Thymus (tissue), 11 donors: ENCODE data around the gene TRAPPC12. TPM values are rescaled to one million over a fixed set of nuclear protein-coding genes. Genes with fewer than 3 reads are reported as not detected.

Experiments used
- DNase-seq, 9 donors: peaks; one replicate each; pipeline ENCODE4 v3.0.0-alpha.2; 2013; ENCODE audit warnings: low spot score in 9 of 9, low read depth in 6 of 9, missing footprints in 1 of 9
- H3K27ac ChIP-seq, 2 donors: one replicate each; pipeline ENCODE4 v1.5.1; 2013; ENCODE audit warnings: control low read depth in 1 of 2, low read depth in 1 of 2, low read length in 1 of 2, mild to moderate bottlenecking in 1 of 2, moderate library complexity in 1 of 2
- H3K27me3 ChIP-seq, 2 donors: one replicate each; pipeline ENCODE4 v1.5.1; 2013; ENCODE audit warnings: low read length in 1 of 2; ENCODE audit not compliant: control insufficient read depth in 2 of 2, insufficient read depth in 1 of 2
- H3K36me3 ChIP-seq, 2 donors: one replicate each; pipeline ENCODE4 v1.5.1; 2013; ENCODE audit warnings: low read length in 1 of 2, mild to moderate bottlenecking in 1 of 2, moderate library complexity in 1 of 2; ENCODE audit not compliant: control insufficient read depth in 2 of 2, insufficient read depth in 2 of 2
- H3K4me1 ChIP-seq, 2 donors: one replicate each; pipeline ENCODE4 v1.5.1; 2013; ENCODE audit warnings: low read length in 2 of 2; ENCODE audit not compliant: control insufficient read depth in 2 of 2, insufficient read depth in 2 of 2
- H3K4me3 ChIP-seq, 2 donors: one replicate each; pipeline ENCODE4 v1.5.1; 2013; ENCODE audit warnings: low read length in 2 of 2, control low read depth in 1 of 2, mild to moderate bottlenecking in 1 of 2
- H3K9me3 ChIP-seq, 2 donors: one replicate each; pipeline ENCODE4 v1.5.1; 2013; ENCODE audit warnings: low read length in 1 of 2, mild to moderate bottlenecking in 1 of 2; ENCODE audit not compliant: control insufficient read depth in 2 of 2, insufficient read depth in 1 of 2
- WGBS: extraction: QIAGEN DNeasy Blood & Tissue Kit; methylation state at CpG from one replicate; pipeline ENCODE4 v1.1.7; 2013; 5-methylcytosine and 5-hydroxymethylcytosine counted together
- polyA plus RNA-seq: library from polyadenylated mRNA; stranded (reverse); fragments of 200-250 nt; gene quantifications from one replicate; pipeline ENCODE4 v1.2.3, GENCODE V29; 2013
- total RNA-seq: library from RNA; stranded (reverse); fragments of 120-200 nt; gene quantifications from one replicate; pipeline ENCODE4 v1.2.4, GENCODE V29; 2013
- donor health status: healthy.

The TRAPPC12 gene
- total and polyA plus RNA-seq, 2 donors: 41.8 to 136 TPM

- Histone ChIP-seq H3K36me3 (peaks cover 53 to 66% of the 10 kb centered on the region in 2 donors), H3K4me1 (peaks cover 0 to 2% of the 10 kb centered on the region in 2 donors), H3K27ac (no peak overlapping the region), H3K4me3 (no peak overlapping the region), H3K27me3 (no peaks in the 10 kb centered on the region), H3K9me3 (peaks cover 0 to 1% of the 10 kb centered on the region in 2 donors)
- DNase-seq: no peak
- WGBS: 93% methylated on average over 19 of the region's 19 CpGs
These were observed 42.1 kb downstream of the TRAPPC12 start for GRCh38 chr2:3421580-3421979.

GRCh38 chr2:3422161-3422779, 42.8 kb downstream of the TRAPPC12 start:
- 89% methylated on average over 16 of the region's 16 CpGs for WGBS

GRCh38 chr2:3423492-3424170, 44.1 kb downstream of the TRAPPC12 start:
- no peak overlapping the region for H3K4me3 ChIP-seq
- peaks cover 58 to 64% of the 10 kb centered on the region in 2 donors for H3K36me3 ChIP-seq
- H3K9me3 ChIP-seq: no peaks in the 10 kb centered on the region
- DNase-seq: peak; percentile 18 to 72 (median 50)
- no peak overlapping the region for H3K27ac ChIP-seq
- H3K27me3 ChIP-seq: no peaks in the 10 kb centered on the region
- H3K4me1 ChIP-seq: peaks cover 0 to 2% of the 10 kb centered on the region in 2 donors
- WGBS: 76% methylated on average over 19 of the region's 19 CpGs

More at GRCh38 chr2:3422161-3422779, 42.8 kb downstream of the TRAPPC12 start:
- Histone ChIP-seq H3K27me3 (no peaks in the 10 kb centered on the region), H3K4me1 (peaks cover 0 to 2% of the 10 kb centered on the region in 2 donors), H3K27ac (no peak overlapping the region), H3K9me3 (no peaks in the 10 kb centered on the region), H3K4me3 (no peak overlapping the region), H3K36me3 (peaks cover 55 to 69% of the 10 kb centered on the region in 2 donors)
- DNase-seq: no peak

GRCh38 chr2:3424171-3424795, 44.8 kb downstream of the TRAPPC12 start:
- 97% methylated on average over 9 of the region's 9 CpGs for WGBS
- Histone ChIP-seq H3K27ac (no peak overlapping the region), H3K27me3 (no peaks in the 10 kb centered on the region), H3K4me1 (peaks cover 0 to 2% of the 10 kb centered on the region in 2 donors), H3K4me3 (no peak overlapping the region), H3K9me3 (no peaks in the 10 kb centered on the region), H3K36me3 (peaks cover 60 to 61% of the 10 kb centered on the region in 2 donors)
- no peak for DNase-seq

- WGBS: 97% methylated on average over 14 of the region's 14 CpGs
- Histone ChIP-seq H3K27ac (no peak overlapping the region), H3K27me3 (no peaks in the 10 kb centered on the region), H3K4me1 (peaks cover 0 to 2% of the 10 kb centered on the region in 2 donors), H3K4me3 (no peak overlapping the region), H3K9me3 (no peaks in the 10 kb centered on the region), H3K36me3 (peaks cover 55 to 59% of the 10 kb centered on the region in 2 donors)
- DNase-seq: no peak
These were observed 47.1 kb downstream of the TRAPPC12 start for GRCh38 chr2:3426615-3427014.

GRCh38 chr2:3427272-3427671, 47.8 kb downstream of the TRAPPC12 start:
- Histone ChIP-seq H3K9me3 (no peaks in the 10 kb centered on the region), H3K36me3 (peaks cover 50 to 53% of the 10 kb centered on the region in 2 donors), H3K4me3 (no peak overlapping the region), H3K27ac (no peak overlapping the region), H3K27me3 (no peaks in the 10 kb centered on the region), H3K4me1 (no peaks in the 10 kb centered on the region)
- 96% methylated on average over 6 of the region's 6 CpGs for WGBS
- no peak for DNase-seq

- Histone ChIP-seq H3K4me3 (no peak overlapping the region), H3K27ac (no peak overlapping the region), H3K9me3 (no peaks in the 10 kb centered on the region), H3K27me3 (no peaks in the 10 kb centered on the region), H3K4me1 (no peaks in the 10 kb centered on the region), H3K36me3 (peaks cover 46 to 48% of the 10 kb centered on the region in 2 donors)
- 98% methylated on average over 10 of the region's 10 CpGs for WGBS
- DNase-seq: no peak
These were observed 49.1 kb downstream of the TRAPPC12 start for GRCh38 chr2:3428577-3428976.

GRCh38 chr2:3429066-3429610, 49.6 kb downstream of the TRAPPC12 start:
- DNase-seq: no peak
- Histone ChIP-seq H3K4me3 (no peak overlapping the region), H3K36me3 (peaks cover 43 to 49% of the 10 kb centered on the region in 2 donors), H3K27me3 (no peaks in the 10 kb centered on the region), H3K27ac (no peak overlapping the region), H3K9me3 (no peaks in the 10 kb centered on the region), H3K4me1 (no peaks in the 10 kb centered on the region)
- 97% methylated on average over 6 of the region's 6 CpGs for WGBS

GRCh38 chr2:3430172-3430571, 50.7 kb downstream of the TRAPPC12 start:
- 97% methylated on average over 6 of the region's 6 CpGs for WGBS
- Histone ChIP-seq H3K9me3 (no peaks in the 10 kb centered on the region), H3K4me3 (no peak overlapping the region), H3K27me3 (no peaks in the 10 kb centered on the region), H3K27ac (no peak overlapping the region), H3K4me1 (no peaks in the 10 kb centered on the region), H3K36me3 (peaks cover 38 to 45% of the 10 kb centered on the region in 2 donors)
- no peak for DNase-seq
